H9 (cell line): Measurements from ENCODE around the gene TRIM69. TPM values are rescaled to one million over a fixed set of nuclear protein-coding genes. Genes with fewer than 3 reads are reported as not detected.

ENCODE experiments used
- DNase-seq: peaks from one replicate; pipeline ENCODE4 v3.0.0-alpha.2; 2017
- H2AFZ ChIP-seq: one replicate; pipeline ENCODE4 v1.6.1; 2013; ENCODE audit warnings: mild to moderate bottlenecking, low read length, control low read depth, moderate library complexity
- H2AK5ac ChIP-seq: 2 replicates; pipeline ENCODE4 v1.6.1; 2013; ENCODE audit warnings: low read length, control low read depth, mixed read lengths; ENCODE audit not compliant: insufficient read length
- H2BK120ac ChIP-seq: one replicate; pipeline ENCODE4 v1.6.1; 2013; ENCODE audit warnings: low read depth, mild to moderate bottlenecking, low read length, control low read depth, inconsistent platforms; ENCODE audit not compliant: poor library complexity, severe bottlenecking
- H2BK12ac ChIP-seq: 2 replicates; pipeline ENCODE4 v1.6.1; 2013; ENCODE audit warnings: low read length, control low read depth, mixed read lengths, low read depth; ENCODE audit not compliant: insufficient read length
- H2BK15ac ChIP-seq: 2 replicates; pipeline ENCODE4 v1.6.1; 2013; ENCODE audit warnings: low read depth, low read length, control low read depth
- H2BK20ac ChIP-seq: one replicate; pipeline ENCODE4 v1.6.1; 2013; ENCODE audit warnings: low read depth, mild to moderate bottlenecking, low read length, control low read depth, inconsistent platforms; ENCODE audit not compliant: poor library complexity, severe bottlenecking
- H2BK5ac ChIP-seq: 2 replicates; pipeline ENCODE4 v1.6.1; 2013; ENCODE audit warnings: low read length, control low read depth, mixed read lengths; ENCODE audit not compliant: insufficient read length
- H3K14ac ChIP-seq: 2 replicates; pipeline ENCODE4 v1.6.1; 2013; ENCODE audit warnings: low read length, control low read depth; ENCODE audit not compliant: insufficient read depth
- H3K18ac ChIP-seq: 2 replicates; pipeline ENCODE4 v1.6.1; 2013; ENCODE audit warnings: low read depth, mild to moderate bottlenecking, mixed read lengths, low read length, control low read depth; ENCODE audit not compliant: insufficient read length
- H3K23ac ChIP-seq: 2 replicates; pipeline ENCODE4 v1.6.1; 2013; ENCODE audit warnings: low read length, control low read depth, mixed read lengths, low read depth; ENCODE audit not compliant: insufficient read length
- H3K23me2 ChIP-seq: 2 replicates; pipeline ENCODE4 v1.6.1; 2013; ENCODE audit warnings: low read depth, mild to moderate bottlenecking, mixed read lengths, low read length, control low read depth; ENCODE audit not compliant: insufficient read length, poor library complexity, severe bottlenecking
- H3K27ac ChIP-seq: 2 replicates; pipeline ENCODE4 v1.5.1; 2013; ENCODE audit warnings: low read length, control low read depth, mixed read lengths, low read depth; ENCODE audit not compliant: insufficient read length
- H3K27me3 ChIP-seq: 2 replicates; pipeline ENCODE4 v1.6.1; 2013; ENCODE audit warnings: low read length, control low read depth, inconsistent platforms; ENCODE audit not compliant: insufficient read depth
- H3K4ac ChIP-seq: 2 replicates; pipeline ENCODE4 v1.6.1; 2013; ENCODE audit warnings: low read depth, mild to moderate bottlenecking, control low read depth, inconsistent platforms, low read length, moderate library complexity
- H3K4me1 ChIP-seq: 2 replicates; pipeline ENCODE4 v1.6.1; 2013; ENCODE audit warnings: low read length, control low read depth, inconsistent platforms; ENCODE audit not compliant: insufficient read depth
- H3K4me2 ChIP-seq: 2 replicates; pipeline ENCODE4 v1.6.1; 2013; ENCODE audit warnings: low read length, control low read depth, mixed read lengths; ENCODE audit not compliant: insufficient read length, insufficient read depth
- H3K56ac ChIP-seq: 2 replicates; pipeline ENCODE4 v1.6.1; 2013; ENCODE audit warnings: low read depth, mild to moderate bottlenecking, mixed read lengths, low read length, control low read depth; ENCODE audit not compliant: insufficient read length
- H3K79me1 ChIP-seq: 2 replicates; pipeline ENCODE4 v1.6.1; 2013; ENCODE audit warnings: low read depth, mild to moderate bottlenecking, moderate library complexity, low read length, control low read depth, inconsistent platforms; ENCODE audit not compliant: insufficient read depth, poor library complexity, severe bottlenecking
- H3K79me2 ChIP-seq: 2 replicates; pipeline ENCODE4 v1.6.1; 2013; ENCODE audit warnings: low read length, control low read depth, inconsistent platforms; ENCODE audit not compliant: insufficient read depth
- H3K9ac ChIP-seq: 2 replicates; pipeline ENCODE4 v1.6.1; 2013; ENCODE audit warnings: low read length, control low read depth, mixed read lengths; ENCODE audit not compliant: insufficient read length; ENCODE audit errors: extremely low read depth
- H3K9me3 ChIP-seq: one replicate; pipeline ENCODE4 v1.6.1; 2013; ENCODE audit warnings: low read depth, low read length, inconsistent platforms; ENCODE audit not compliant: control insufficient read depth
- H3T11ph ChIP-seq: one replicate; pipeline ENCODE4 v1.6.1; 2013; ENCODE audit warnings: mild to moderate bottlenecking, low read length, control low read depth, inconsistent platforms
- H4K20me1 ChIP-seq: one replicate; pipeline ENCODE4 v1.6.1; 2013; ENCODE audit not compliant: control insufficient read depth, insufficient read length, insufficient read depth
- H4K5ac ChIP-seq: 2 replicates; pipeline ENCODE4 v1.6.1; 2013; ENCODE audit warnings: low read depth, mild to moderate bottlenecking, mixed read lengths, low read length, control low read depth; ENCODE audit not compliant: insufficient read length
- H4K8ac ChIP-seq: replicated peaks from 2 replicates; pipeline ENCODE4 v1.6.1; 2013; ENCODE audit warnings: low read length, control low read depth, mixed read lengths, low read depth; ENCODE audit not compliant: insufficient read length
- H4K91ac ChIP-seq: 2 replicates; pipeline ENCODE4 v1.6.1; 2013; ENCODE audit warnings: low read depth, mild to moderate bottlenecking, moderate library complexity, mixed read lengths, low read length, control low read depth; ENCODE audit not compliant: insufficient read length
- H3K27ac Mint-ChIP-seq, 3 experiments: 2 replicates in 2 of 3; 3 replicates in 1 of 3; pipeline ENCODE4 v1.8.0; 2020 to 2021; ENCODE audit warnings: mixed read lengths in 3 of 3, mild to moderate bottlenecking in 1 of 3, moderate library complexity in 1 of 3
- H3K27me3 Mint-ChIP-seq: 2 replicates; pipeline ENCODE4 v1.8.0; 2021; ENCODE audit warnings: low read depth, mild to moderate bottlenecking, moderate library complexity, mixed read lengths
- H3K36me3 Mint-ChIP-seq, 3 experiments: 2 replicates in 2 of 3; 3 replicates in 1 of 3; pipeline ENCODE4 v1.8.0; 2020 to 2021; ENCODE audit warnings: low read depth in 3 of 3, mixed read lengths in 3 of 3; ENCODE audit not compliant: insufficient read depth in 1 of 3
- H3K4me1 Mint-ChIP-seq, 2 experiments: 2 replicates each; pipeline ENCODE4 v1.8.0; 2020; ENCODE audit warnings: mixed read lengths in 2 of 2
- H3K4me3 Mint-ChIP-seq, 2 experiments: 2 replicates in 1 of 2; 3 replicates in 1 of 2; pipeline ENCODE4 v1.8.0; 2020 to 2021; ENCODE audit warnings: mild to moderate bottlenecking in 2 of 2, mixed read lengths in 2 of 2, moderate library complexity in 1 of 2
- H3K9me3 Mint-ChIP-seq, 2 experiments: 2 replicates in 1 of 2; 3 replicates in 1 of 2; pipeline ENCODE4 v1.8.0; 2020; ENCODE audit warnings: mild to moderate bottlenecking in 2 of 2, mixed read lengths in 2 of 2, moderate library complexity in 1 of 2
- WGBS: extraction: QIAGEN DNeasy Blood & Tissue Kit; methylation state at CpG from one replicate; pipeline ENCODE4 v1.1.7; 2013; ENCODE audit warnings: missing lambda C conversion rate, low lambda C conversion rate, mixed read lengths; ENCODE audit not compliant: insufficient read length; ENCODE audit errors: extremely low coverage; 5-methylcytosine and 5-hydroxymethylcytosine counted together
- total RNA-seq: library from RNA; stranded (reverse); gene quantifications from 2 replicates; pipeline ENCODE4 v1.2.1, GENCODE V29; 2021
- TF ChIP-seq, protein P1 (sequence below): fragments of 200-600 bp; sonication (generic); conservative IDR thresholded peaks from 3 replicates; pipeline ENCODE4 v1.8.0; 2021; ENCODE audit warnings: antibody characterized with exemption, mild to moderate bottlenecking

Gene TRIM69
- total RNA-seq, 1 experiment from 2014 or later: 4.3 TPM

DNA sequence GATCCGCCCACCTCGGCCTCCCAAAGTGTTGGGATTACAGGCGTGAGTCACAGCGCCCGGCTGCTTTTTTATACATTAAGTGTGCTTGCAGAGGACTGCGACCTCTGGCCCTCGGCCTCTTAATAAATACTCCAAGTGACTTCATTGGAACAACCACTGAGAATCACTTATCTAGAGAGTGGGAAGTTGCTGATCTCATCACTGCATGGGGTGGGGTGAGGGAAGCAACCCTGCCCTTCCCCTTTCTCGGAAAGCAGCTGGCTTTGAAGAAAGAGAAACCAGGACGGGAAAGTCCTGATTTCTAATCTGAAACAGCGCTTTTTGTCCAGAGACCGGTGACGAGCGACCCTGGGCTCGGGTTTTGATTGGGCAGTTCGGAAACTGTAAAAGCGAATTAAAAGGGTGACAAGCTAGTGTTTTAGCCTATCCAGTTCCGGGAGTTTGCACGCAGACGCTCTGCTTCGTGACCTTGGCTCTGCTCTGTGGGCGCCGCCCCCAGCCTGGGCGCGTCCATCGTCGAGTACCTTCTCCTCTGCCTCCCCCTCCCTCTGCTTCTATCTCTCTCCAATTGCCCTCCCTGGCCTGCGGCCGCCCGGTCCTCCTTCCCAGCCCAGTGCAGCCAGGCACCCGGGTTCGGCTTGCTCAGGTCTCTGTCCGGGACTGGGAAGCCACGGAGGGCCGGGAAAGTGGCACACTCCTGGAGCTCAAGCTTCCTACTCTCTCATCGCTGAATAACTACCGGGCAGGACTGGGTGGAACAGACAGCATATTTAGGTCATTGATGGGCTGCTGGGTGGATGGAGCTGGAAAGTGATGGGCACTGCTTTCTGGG, 7.5 kb upstream of the TRIM69 start:
- TF ChIP-seq, protein P1, sequence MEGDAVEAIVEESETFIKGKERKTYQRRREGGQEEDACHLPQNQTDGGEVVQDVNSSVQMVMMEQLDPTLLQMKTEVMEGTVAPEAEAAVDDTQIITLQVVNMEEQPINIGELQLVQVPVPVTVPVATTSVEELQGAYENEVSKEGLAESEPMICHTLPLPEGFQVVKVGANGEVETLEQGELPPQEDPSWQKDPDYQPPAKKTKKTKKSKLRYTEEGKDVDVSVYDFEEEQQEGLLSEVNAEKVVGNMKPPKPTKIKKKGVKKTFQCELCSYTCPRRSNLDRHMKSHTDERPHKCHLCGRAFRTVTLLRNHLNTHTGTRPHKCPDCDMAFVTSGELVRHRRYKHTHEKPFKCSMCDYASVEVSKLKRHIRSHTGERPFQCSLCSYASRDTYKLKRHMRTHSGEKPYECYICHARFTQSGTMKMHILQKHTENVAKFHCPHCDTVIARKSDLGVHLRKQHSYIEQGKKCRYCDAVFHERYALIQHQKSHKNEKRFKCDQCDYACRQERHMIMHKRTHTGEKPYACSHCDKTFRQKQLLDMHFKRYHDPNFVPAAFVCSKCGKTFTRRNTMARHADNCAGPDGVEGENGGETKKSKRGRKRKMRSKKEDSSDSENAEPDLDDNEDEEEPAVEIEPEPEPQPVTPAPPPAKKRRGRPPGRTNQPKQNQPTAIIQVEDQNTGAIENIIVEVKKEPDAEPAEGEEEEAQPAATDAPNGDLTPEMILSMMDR: no peak
- WGBS: no CpG with 5 or more reads among the region's 36 CpGs
- Histone ChIP-seq H3K4me2 (peak overlapping the region; percentile 93), H3K79me1 (no peaks in the 10 kb centered on the region), H3K27ac (peak overlapping the region; percentile 87), H3K79me2 (no peaks in the 10 kb centered on the region), H3K9ac (peak overlapping the region; percentile 81), H3K14ac (peak overlapping the region; percentile 90), H3K4ac (no peak overlapping the region), H3K18ac (peak overlapping the region; percentile 79), H3K23me2 (peaks cover 7% of the 10 kb centered on the region), H4K91ac (no peak overlapping the region), H4K5ac (no peak overlapping the region), H2AK5ac (no peak overlapping the region), H2BK20ac (no peak overlapping the region), H2BK15ac (no peak overlapping the region), H3K23ac (no peak overlapping the region), H3K9me3 (no peaks in the 10 kb centered on the region), H4K8ac (no peak overlapping the region), H2BK12ac (no peak overlapping the region), H2BK120ac (peak overlapping the region; percentile 94), H2BK5ac (no peak overlapping the region), H3K4me1 (peaks cover 3% of the 10 kb centered on the region; the same call in 1 of the 2 replicates), H3K56ac (no peak overlapping the region), H3T11ph (no peak overlapping the region), H4K20me1 (no peaks in the 10 kb centered on the region), H2AFZ (peak overlapping the region; percentile 58), H3K27me3 (no peaks in the 10 kb centered on the region)
- Mint-ChIP-seq H3K27ac (peak overlapping the region; percentile 89 to 99 (median 98); a peak in 6 of 7 replicates), H3K27me3 (no peaks in the 10 kb centered on the region), H3K4me1 (peaks cover 15 to 23% of the 10 kb centered on the region in 2 experiments), H3K9me3 (no peaks in the 10 kb centered on the region), H3K36me3 (peaks cover 0 to 3% (median 0%) of the 10 kb centered on the region in 3 experiments; a peak in 1 of 7 replicates), H3K4me3 (peak overlapping the region; percentile 85 to 95)
- peak; percentile 96 for DNase-seq
